GM20431 (cell line): ENCODE results near the gene CTXN3.

ENCODE experiments used
- in situ Hi-C: fragments of 300-500 bp; cut with MseI, MboI; formaldehyde crosslinking; loops from one replicate; pipeline ENCODE4 v1.15.0; 2020; ENCODE audit warnings: low sequenced_read_pairs; ENCODE audit not compliant: unreplicated experiment

CTXN3 gene

DNA sequence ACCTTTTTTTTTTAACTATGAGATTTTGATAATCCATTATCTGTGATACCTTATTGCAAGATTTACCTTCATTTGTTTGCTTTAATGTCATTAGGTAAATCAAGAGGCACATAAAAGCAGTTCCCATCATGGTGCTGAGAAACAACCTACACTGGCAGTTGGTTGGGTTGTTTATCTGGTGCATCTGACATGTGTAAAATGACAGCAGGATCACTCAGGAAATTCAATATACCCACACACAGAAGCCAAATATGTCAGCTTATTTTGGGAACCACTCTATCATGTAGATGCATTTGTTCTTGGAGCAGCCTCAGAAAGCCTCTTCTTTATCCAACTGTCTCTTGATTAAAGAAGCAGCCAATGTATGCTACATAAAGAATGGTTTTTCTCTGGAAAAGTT lies 46.5 kb downstream of the CTXN3 start:
- in situ Hi-C loops = no loop called here

DNA sequence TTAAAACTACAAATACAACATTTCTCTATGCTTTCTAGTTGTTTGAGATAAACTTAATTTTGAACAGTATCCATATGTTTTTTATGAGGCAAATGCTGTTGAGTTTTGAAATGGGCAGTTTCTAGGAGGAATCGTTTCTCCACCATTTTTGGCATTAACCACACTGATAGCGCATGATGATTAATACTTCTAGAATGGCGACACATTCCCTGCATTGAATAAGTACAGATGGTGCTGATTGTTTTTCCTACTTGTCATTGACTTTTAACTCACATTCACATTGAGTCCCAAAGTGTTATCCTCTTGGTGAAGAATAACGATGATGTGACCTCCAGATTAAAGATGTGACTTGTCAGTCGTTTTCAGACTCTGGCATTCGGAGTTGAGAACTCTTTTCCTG lies 47.8 kb downstream of the CTXN3 start:
- in situ Hi-C loops = no loop called here

DNA sequence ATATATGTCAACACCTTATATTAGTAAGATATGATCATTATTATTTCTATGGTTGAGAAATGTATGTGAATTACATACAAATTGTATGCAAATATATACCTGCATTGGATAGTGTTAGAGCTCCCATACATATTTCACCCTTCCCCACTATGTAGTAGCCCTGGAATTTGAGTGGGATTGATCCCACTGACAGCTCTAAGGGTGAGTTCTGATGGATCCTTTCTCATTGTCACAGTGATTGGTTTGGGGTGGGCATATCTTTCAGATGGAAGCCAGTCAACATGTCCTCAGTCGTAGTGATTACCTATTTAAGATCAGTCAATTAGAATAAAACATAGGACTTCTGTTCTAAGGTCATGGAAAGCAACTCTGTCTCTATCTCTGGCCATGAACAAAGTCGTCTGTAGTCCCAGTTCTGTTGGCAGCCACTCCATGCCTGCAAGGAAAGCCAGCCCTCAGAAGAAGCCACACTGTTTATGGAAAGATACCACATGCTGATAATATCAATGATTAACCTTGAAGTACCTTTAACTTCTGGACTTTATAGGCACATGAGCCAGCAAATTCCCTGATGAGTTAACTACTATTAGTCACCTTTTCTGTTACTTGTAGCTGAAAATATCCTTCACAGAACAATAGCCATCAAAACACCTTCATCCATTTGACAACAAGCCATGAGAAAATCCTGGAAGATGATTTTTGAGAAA lies 49.2 kb downstream of the CTXN3 start:
- in situ Hi-C loops = no loop called here

DNA sequence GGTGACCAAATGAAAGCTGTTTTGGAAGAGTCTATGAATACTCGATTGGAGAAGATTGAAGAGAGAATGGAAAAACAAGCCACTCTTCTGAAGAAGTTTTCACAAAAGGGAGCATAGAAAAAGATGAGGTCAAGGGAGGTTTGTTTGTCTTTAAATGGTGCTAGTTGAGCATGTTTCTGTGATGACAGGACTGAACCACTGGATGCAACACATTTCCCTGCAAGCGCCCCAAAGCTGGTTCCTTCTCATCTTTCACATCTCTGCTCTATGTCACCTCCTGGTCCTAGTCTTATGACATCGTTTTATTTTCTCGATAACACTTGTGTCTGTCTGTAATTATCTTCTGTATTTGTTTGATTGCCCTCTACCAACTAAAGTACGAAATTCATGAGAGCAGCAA lies 50.5 kb downstream of the CTXN3 start:
- in situ Hi-C loops = no loop called here

DNA sequence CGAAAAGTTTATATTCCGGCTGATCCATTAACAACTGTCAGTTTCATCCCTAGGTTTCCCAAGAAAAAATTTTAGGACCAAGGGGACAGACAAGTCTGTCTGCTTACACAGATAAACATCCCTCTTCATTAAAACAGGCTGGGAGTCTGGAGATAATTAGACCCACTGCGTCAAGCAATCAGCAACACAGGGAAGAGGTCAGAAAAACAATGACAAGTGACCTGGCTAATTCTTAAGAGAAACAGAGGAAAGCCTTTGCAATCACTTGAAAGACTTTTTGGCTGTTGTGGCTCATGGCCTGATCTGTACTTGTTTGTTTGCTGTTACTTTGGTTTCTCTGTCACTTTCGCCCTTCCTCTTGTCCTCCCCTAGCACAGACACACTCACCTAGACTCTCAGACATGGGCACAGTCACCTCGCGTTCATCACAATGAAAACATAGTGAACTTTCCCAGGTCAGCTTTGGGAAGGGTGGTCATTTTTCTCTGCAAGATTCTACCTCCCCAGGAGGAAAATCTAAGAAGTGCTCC lies 51.4 kb downstream of the CTXN3 start:
- in situ Hi-C loops = no loop called here

DNA sequence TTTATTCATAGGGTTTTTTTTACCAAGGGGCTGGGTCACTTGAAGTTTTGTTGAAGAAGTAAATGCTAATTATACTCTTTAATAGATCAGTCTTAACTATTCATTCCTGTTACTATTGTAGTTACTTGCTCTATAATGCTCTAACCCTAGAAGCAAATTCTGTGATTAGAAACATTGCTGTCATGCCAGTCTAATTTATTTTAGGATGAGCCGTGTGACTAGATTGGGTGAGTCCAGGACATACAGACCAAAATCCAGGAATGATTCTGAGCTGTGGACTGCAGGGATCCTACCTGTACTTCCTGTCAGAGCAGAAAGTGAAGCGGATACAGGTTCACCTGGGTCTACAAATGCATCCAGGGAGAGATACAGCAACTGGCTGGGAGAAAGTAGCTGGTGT lies 53.6 kb downstream of the CTXN3 start:
- in situ Hi-C loops = no loop called here

DNA sequence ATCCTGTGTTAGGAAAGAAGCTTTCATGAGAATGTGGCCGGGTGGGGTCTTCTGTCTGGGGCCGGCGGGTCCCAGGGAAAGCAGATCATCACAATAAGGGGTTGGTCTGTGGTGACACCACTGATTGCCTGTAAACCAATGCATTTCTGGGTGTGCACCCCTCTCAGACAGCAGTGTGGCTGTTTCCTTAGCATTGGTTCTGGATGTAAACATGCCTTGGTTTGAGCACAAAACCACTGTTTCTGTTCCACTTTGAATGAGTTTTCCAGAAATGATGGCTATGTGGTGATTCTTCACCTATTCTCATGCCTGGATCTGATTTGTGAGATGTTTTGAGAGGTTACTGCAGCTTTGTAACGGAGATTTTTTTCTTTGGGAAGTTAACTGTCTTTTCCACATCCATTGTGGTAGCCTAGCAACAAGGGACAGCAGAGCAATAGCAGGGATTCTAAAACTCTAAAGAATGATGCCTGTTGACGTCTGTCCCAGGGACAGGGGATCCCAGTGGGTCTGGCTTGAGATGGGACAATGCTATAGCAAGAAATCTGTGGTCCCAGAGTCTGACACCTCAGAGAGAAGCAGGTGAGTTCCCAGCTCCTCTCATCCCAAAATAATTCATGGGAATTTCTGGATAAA lies 54.2 kb downstream of the CTXN3 start, which contains the start of gene CCDC192:
Gene CCDC192, plus strand, starts transcription at position 466 of the 636 bp plus-strand sequence. Its CDS starts 55 bp downstream, at position 521.
- in situ Hi-C loops = no loop called here

DNA sequence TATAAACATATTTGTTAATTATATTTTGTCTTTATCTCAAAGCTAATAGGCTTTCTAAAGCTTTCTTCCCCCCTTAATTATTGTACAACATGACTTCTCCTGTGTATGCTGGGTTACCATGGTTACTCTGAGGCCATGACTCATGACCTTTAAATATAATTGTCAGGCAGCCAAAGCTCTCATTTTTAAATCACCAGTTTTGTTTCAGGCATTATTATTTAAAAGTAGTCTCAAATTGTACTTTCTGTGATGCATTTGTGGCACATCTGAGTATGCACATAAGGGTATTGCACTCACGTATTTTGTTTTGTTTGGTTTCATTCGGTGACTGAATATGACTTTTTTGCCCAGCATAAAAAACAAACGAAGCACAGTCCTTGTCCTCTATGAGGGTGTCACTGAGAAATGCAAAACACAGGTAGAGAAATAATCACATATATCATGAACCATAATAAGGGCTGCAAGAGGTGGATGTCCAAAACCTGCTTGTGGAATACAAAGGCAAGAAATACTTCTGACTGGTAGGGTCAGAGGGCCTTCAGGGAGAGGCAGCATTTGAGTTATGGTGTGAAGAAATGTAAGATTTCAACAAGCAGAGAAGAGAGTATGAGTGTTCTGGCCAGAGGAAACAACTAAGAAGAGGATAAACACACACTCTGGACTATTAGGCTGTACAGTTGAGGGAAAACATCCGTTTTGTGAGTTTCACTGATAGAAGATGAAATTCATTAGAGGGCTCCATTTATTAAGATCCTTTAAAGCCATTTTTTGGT lies 56.4 kb downstream of the CTXN3 start:
- in situ Hi-C loops = no loop called here

DNA sequence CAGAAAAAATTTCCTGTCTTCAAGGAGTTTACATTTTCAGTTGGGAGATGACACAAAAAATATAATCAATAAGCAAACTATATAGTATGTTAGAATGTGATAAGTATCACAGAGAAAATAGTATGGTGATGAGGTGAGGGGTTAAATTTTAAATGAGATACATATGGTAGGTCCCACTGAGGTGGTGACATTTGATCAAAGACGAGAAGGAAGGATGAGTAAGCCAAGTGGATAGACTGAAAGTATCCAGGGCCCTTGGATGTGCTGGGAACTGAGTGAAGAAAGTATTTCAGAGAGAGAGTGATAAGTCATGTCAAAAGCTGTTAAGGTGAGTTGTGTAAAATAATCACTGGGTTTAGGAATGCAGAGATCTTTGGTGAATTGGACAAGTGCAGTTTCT lies 57.8 kb downstream of the CTXN3 start:
- in situ Hi-C loops = no loop called here

DNA sequence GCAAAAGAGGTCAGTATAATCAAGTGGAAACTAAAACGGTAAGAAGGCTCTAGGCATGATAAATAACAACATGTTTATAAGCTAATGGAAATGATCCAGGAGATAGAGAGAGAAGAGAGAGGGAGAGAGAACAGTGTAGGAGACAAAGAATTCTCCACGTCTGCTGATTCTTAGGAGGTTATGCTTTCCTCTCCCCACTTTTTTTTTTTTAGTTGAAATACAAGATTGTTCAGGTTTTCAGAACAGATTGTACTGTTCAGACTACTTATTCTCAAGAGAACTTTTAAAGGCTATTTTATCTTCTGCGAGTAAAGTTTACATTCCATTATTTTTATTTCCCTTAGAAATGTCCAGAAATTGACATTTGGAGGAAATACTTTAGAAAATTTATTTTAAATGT lies 58.3 kb downstream of the CTXN3 start:
- in situ Hi-C loops = no loop called here
